ENCODE results near the gene NPLOC4.

Gene NPLOC4

DNA sequence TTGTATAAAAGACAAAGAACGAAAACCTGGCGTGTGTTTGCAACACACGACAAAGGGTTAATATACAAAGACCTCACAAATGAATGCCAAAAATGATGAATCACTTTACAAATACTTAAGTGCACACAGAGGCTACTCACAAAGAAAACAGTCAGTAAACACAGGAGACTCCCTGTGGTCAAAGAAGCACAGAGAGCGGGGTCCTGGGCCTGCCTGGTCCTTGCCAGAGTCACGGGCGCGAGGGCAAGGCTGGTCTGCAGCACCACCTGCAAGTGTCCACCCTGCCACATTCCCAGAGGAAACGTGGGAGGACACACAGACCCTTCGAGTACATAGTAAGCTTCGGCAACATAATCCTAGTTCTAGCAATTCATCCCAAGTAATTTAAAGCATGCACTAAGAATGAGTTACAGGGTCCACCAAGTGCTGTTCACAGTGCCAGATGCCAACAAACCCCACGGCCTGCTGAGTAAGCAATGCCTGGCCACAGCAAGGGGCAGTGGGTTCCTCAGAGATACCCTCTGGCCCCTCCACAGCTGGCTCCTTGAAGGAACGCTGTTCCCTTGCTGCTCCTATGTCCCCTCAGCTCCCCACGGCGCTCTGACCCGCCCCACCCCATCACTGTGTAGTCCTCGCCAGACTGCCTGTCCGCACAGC, 60.2 kb downstream of the NPLOC4 start:
- TF ChIP-seq, protein P1, sequence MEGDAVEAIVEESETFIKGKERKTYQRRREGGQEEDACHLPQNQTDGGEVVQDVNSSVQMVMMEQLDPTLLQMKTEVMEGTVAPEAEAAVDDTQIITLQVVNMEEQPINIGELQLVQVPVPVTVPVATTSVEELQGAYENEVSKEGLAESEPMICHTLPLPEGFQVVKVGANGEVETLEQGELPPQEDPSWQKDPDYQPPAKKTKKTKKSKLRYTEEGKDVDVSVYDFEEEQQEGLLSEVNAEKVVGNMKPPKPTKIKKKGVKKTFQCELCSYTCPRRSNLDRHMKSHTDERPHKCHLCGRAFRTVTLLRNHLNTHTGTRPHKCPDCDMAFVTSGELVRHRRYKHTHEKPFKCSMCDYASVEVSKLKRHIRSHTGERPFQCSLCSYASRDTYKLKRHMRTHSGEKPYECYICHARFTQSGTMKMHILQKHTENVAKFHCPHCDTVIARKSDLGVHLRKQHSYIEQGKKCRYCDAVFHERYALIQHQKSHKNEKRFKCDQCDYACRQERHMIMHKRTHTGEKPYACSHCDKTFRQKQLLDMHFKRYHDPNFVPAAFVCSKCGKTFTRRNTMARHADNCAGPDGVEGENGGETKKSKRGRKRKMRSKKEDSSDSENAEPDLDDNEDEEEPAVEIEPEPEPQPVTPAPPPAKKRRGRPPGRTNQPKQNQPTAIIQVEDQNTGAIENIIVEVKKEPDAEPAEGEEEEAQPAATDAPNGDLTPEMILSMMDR (IDR thresholded peaks at IDR 0.05; ENCODE audit: borderline replicate concordance, insufficient read depth, low read depth, low read length): no peak
- H3K4me3 ChIP-seq (ENCODE audit: low read depth, low read length): no peak overlapping the region

GRCh38 chr17:81575836-81576235, 61.1 kb downstream of the NPLOC4 start:
- TF ChIP-seq, protein P1 (IDR thresholded peaks at IDR 0.05; ENCODE audit: borderline replicate concordance, insufficient read depth, low read depth, low read length): no peak
- no peak overlapping the region for H3K4me3 ChIP-seq (ENCODE audit: low read depth, low read length)

DNA sequence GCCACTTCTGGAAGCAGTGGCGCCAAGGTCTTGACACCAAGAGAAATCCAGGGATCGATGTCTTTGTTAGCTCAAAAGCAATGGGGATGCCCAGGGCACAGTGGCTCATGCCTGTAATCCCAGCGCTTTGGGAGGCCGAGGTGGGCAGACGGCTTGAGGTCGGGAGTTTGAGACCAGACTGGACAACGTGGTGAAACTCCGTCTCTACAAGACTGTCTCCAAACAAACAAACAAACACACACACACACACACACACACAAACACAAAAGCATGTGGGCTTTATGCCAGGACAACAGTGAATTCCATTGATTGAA, 62.3 kb downstream of the NPLOC4 start:
- no peak overlapping the region for H3K4me3 ChIP-seq (ENCODE audit: low read depth, low read length)
- TF ChIP-seq, protein P1 (IDR thresholded peaks at IDR 0.05; ENCODE audit: borderline replicate concordance, insufficient read depth, low read depth, low read length): no peak

DNA sequence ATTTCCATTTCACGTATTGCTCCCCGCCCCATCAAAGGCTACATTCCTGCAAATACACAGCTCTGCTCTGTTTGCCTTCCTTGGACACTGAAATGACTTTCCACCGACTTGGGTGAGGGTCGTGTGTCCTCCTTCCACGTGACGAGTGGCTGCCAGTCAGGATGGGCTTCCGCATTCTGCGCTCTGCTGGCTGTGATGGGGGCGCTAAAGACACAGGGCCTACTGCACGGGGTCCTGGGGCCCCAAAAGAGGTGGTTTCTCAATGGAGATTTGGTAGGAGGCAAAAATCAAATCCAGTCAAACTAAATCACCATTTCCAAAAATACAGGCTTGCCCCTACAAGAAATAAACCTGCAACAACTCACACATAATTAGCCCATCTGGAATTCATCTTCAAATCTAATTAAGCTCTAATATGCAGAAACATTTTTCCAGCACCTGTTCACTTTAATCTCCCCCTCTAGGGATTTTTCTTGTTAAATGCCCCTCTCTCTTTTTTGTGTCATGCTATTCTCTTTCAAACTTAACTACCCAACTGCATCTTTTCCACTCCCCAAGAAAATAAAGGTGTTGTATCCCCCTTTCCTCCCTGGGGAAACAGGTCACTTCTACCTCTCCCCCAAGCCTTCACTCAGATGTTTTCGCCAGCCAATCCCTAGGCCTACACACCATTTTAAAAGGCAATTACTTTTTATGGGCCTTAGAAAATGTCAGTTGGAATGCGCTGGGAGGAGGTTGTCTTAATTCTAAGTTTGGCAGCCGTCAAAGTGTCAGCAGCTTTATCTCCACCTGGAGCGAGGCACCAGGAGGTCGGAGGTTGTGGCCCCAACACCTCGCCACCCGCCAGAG, 62.9 kb downstream of the NPLOC4 start:
- TF ChIP-seq, protein P1 (IDR thresholded peaks at IDR 0.05; ENCODE audit: borderline replicate concordance, insufficient read depth, low read depth, low read length): no peak
- no peak overlapping the region for H3K4me3 ChIP-seq (ENCODE audit: low read depth, low read length)

- TF ChIP-seq, protein P1 (IDR thresholded peaks at IDR 0.05; ENCODE audit: borderline replicate concordance, insufficient read depth, low read depth, low read length): no peak
- no peak overlapping the region for H3K4me3 ChIP-seq (ENCODE audit: low read depth, low read length)
Observed at GRCh38 chr17:81572563-81573168, 64.2 kb downstream of the NPLOC4 start.

DNA sequence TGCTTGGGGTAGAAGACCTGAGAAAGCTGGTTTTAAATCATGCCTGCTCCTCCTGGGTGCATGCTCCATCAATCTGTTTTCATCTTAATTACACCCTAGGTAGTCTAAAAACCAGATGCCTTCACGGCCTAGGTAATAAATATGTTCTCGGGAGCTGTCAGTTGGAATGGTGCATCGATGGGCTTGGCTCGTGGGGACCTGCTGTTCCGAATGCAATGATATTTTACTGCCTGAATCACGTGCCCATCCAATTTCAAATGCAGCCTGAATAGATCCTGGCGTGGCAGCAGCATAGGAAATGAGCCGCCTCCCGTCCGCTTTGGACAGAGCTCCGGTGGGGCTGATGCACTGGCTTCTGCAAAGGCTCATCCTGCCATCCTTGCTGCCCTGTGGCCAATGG, 65.9 kb downstream of the NPLOC4 start:
- TF ChIP-seq, protein P1 (IDR thresholded peaks at IDR 0.05; ENCODE audit: borderline replicate concordance, insufficient read depth, low read depth, low read length): no peak
- no peak overlapping the region for H3K4me3 ChIP-seq (ENCODE audit: low read depth, low read length)
